H9 (cell line): Measurements from ENCODE around the gene BRCA1. TPM values are rescaled to one million over a fixed set of nuclear protein-coding genes. Genes with fewer than 3 reads are reported as not detected.

Source experiments
- DNase-seq: peaks from one replicate; pipeline ENCODE4 v3.0.0-alpha.2; 2017
- H2AFZ ChIP-seq: one replicate; pipeline ENCODE4 v1.6.1; 2013; ENCODE audit warnings: mild to moderate bottlenecking, low read length, control low read depth, moderate library complexity
- H2AK5ac ChIP-seq: 2 replicates; pipeline ENCODE4 v1.6.1; 2013; ENCODE audit warnings: low read length, control low read depth, mixed read lengths; ENCODE audit not compliant: insufficient read length
- H2BK120ac ChIP-seq: one replicate; pipeline ENCODE4 v1.6.1; 2013; ENCODE audit warnings: low read depth, mild to moderate bottlenecking, low read length, control low read depth, inconsistent platforms; ENCODE audit not compliant: poor library complexity, severe bottlenecking
- H2BK12ac ChIP-seq: 2 replicates; pipeline ENCODE4 v1.6.1; 2013; ENCODE audit warnings: low read length, control low read depth, mixed read lengths, low read depth; ENCODE audit not compliant: insufficient read length
- H2BK15ac ChIP-seq: 2 replicates; pipeline ENCODE4 v1.6.1; 2013; ENCODE audit warnings: low read depth, low read length, control low read depth
- H2BK20ac ChIP-seq: one replicate; pipeline ENCODE4 v1.6.1; 2013; ENCODE audit warnings: low read depth, mild to moderate bottlenecking, low read length, control low read depth, inconsistent platforms; ENCODE audit not compliant: poor library complexity, severe bottlenecking
- H2BK5ac ChIP-seq: 2 replicates; pipeline ENCODE4 v1.6.1; 2013; ENCODE audit warnings: low read length, control low read depth, mixed read lengths; ENCODE audit not compliant: insufficient read length
- H3K14ac ChIP-seq: 2 replicates; pipeline ENCODE4 v1.6.1; 2013; ENCODE audit warnings: low read length, control low read depth; ENCODE audit not compliant: insufficient read depth
- H3K18ac ChIP-seq: 2 replicates; pipeline ENCODE4 v1.6.1; 2013; ENCODE audit warnings: low read depth, mild to moderate bottlenecking, mixed read lengths, low read length, control low read depth; ENCODE audit not compliant: insufficient read length
- H3K23ac ChIP-seq: 2 replicates; pipeline ENCODE4 v1.6.1; 2013; ENCODE audit warnings: low read length, control low read depth, mixed read lengths, low read depth; ENCODE audit not compliant: insufficient read length
- H3K23me2 ChIP-seq: 2 replicates; pipeline ENCODE4 v1.6.1; 2013; ENCODE audit warnings: low read depth, mild to moderate bottlenecking, mixed read lengths, low read length, control low read depth; ENCODE audit not compliant: insufficient read length, poor library complexity, severe bottlenecking
- H3K27ac ChIP-seq: 2 replicates; pipeline ENCODE4 v1.5.1; 2013; ENCODE audit warnings: low read length, control low read depth, mixed read lengths, low read depth; ENCODE audit not compliant: insufficient read length
- H3K27me3 ChIP-seq: 2 replicates; pipeline ENCODE4 v1.6.1; 2013; ENCODE audit warnings: low read length, control low read depth, inconsistent platforms; ENCODE audit not compliant: insufficient read depth
- H3K4ac ChIP-seq: 2 replicates; pipeline ENCODE4 v1.6.1; 2013; ENCODE audit warnings: low read depth, mild to moderate bottlenecking, control low read depth, inconsistent platforms, low read length, moderate library complexity
- H3K4me1 ChIP-seq: 2 replicates; pipeline ENCODE4 v1.6.1; 2013; ENCODE audit warnings: low read length, control low read depth, inconsistent platforms; ENCODE audit not compliant: insufficient read depth
- H3K4me2 ChIP-seq: 2 replicates; pipeline ENCODE4 v1.6.1; 2013; ENCODE audit warnings: low read length, control low read depth, mixed read lengths; ENCODE audit not compliant: insufficient read length, insufficient read depth
- H3K56ac ChIP-seq: 2 replicates; pipeline ENCODE4 v1.6.1; 2013; ENCODE audit warnings: low read depth, mild to moderate bottlenecking, mixed read lengths, low read length, control low read depth; ENCODE audit not compliant: insufficient read length
- H3K79me1 ChIP-seq: 2 replicates; pipeline ENCODE4 v1.6.1; 2013; ENCODE audit warnings: low read depth, mild to moderate bottlenecking, moderate library complexity, low read length, control low read depth, inconsistent platforms; ENCODE audit not compliant: insufficient read depth, poor library complexity, severe bottlenecking
- H3K79me2 ChIP-seq: 2 replicates; pipeline ENCODE4 v1.6.1; 2013; ENCODE audit warnings: low read length, control low read depth, inconsistent platforms; ENCODE audit not compliant: insufficient read depth
- H3K9ac ChIP-seq: 2 replicates; pipeline ENCODE4 v1.6.1; 2013; ENCODE audit warnings: low read length, control low read depth, mixed read lengths; ENCODE audit not compliant: insufficient read length; ENCODE audit errors: extremely low read depth
- H3K9me3 ChIP-seq: one replicate; pipeline ENCODE4 v1.6.1; 2013; ENCODE audit warnings: low read depth, low read length, inconsistent platforms; ENCODE audit not compliant: control insufficient read depth
- H3T11ph ChIP-seq: one replicate; pipeline ENCODE4 v1.6.1; 2013; ENCODE audit warnings: mild to moderate bottlenecking, low read length, control low read depth, inconsistent platforms
- H4K20me1 ChIP-seq: one replicate; pipeline ENCODE4 v1.6.1; 2013; ENCODE audit not compliant: control insufficient read depth, insufficient read length, insufficient read depth
- H4K5ac ChIP-seq: 2 replicates; pipeline ENCODE4 v1.6.1; 2013; ENCODE audit warnings: low read depth, mild to moderate bottlenecking, mixed read lengths, low read length, control low read depth; ENCODE audit not compliant: insufficient read length
- H4K8ac ChIP-seq: replicated peaks from 2 replicates; pipeline ENCODE4 v1.6.1; 2013; ENCODE audit warnings: low read length, control low read depth, mixed read lengths, low read depth; ENCODE audit not compliant: insufficient read length
- H4K91ac ChIP-seq: 2 replicates; pipeline ENCODE4 v1.6.1; 2013; ENCODE audit warnings: low read depth, mild to moderate bottlenecking, moderate library complexity, mixed read lengths, low read length, control low read depth; ENCODE audit not compliant: insufficient read length
- H3K27ac Mint-ChIP-seq, 3 experiments: 2 replicates in 2 of 3; 3 replicates in 1 of 3; pipeline ENCODE4 v1.8.0; 2020 to 2021; ENCODE audit warnings: mixed read lengths in 3 of 3, mild to moderate bottlenecking in 1 of 3, moderate library complexity in 1 of 3
- H3K27me3 Mint-ChIP-seq: 2 replicates; pipeline ENCODE4 v1.8.0; 2021; ENCODE audit warnings: low read depth, mild to moderate bottlenecking, moderate library complexity, mixed read lengths
- H3K36me3 Mint-ChIP-seq, 3 experiments: 2 replicates in 2 of 3; 3 replicates in 1 of 3; pipeline ENCODE4 v1.8.0; 2020 to 2021; ENCODE audit warnings: low read depth in 3 of 3, mixed read lengths in 3 of 3; ENCODE audit not compliant: insufficient read depth in 1 of 3
- H3K4me1 Mint-ChIP-seq, 2 experiments: 2 replicates each; pipeline ENCODE4 v1.8.0; 2020; ENCODE audit warnings: mixed read lengths in 2 of 2
- H3K4me3 Mint-ChIP-seq, 2 experiments: 2 replicates in 1 of 2; 3 replicates in 1 of 2; pipeline ENCODE4 v1.8.0; 2020 to 2021; ENCODE audit warnings: mild to moderate bottlenecking in 2 of 2, mixed read lengths in 2 of 2, moderate library complexity in 1 of 2
- H3K9me3 Mint-ChIP-seq, 2 experiments: 2 replicates in 1 of 2; 3 replicates in 1 of 2; pipeline ENCODE4 v1.8.0; 2020; ENCODE audit warnings: mild to moderate bottlenecking in 2 of 2, mixed read lengths in 2 of 2, moderate library complexity in 1 of 2
- whole genome bisulfite sequencing: extraction: QIAGEN DNeasy Blood & Tissue Kit; methylation state at CpG from one replicate; pipeline ENCODE4 v1.1.7; 2013; ENCODE audit warnings: missing lambda C conversion rate, low lambda C conversion rate, mixed read lengths; ENCODE audit not compliant: insufficient read length; ENCODE audit errors: extremely low coverage; 5-methylcytosine and 5-hydroxymethylcytosine counted together
- total RNA-seq: library from RNA; stranded (reverse); gene quantifications from 2 replicates; pipeline ENCODE4 v1.2.1, GENCODE V29; 2021
- TF ChIP-seq, protein P1 (sequence below): fragments of 200-600 bp; sonication (generic); conservative IDR thresholded peaks from 3 replicates; pipeline ENCODE4 v1.8.0; 2021; ENCODE audit warnings: antibody characterized with exemption, mild to moderate bottlenecking

The BRCA1 gene
- total RNA-seq, 1 experiment from 2014 or later, result 32.3 TPM

GRCh38 chr17:43034894-43035293, 90.3 kb downstream of the BRCA1 start:
- H3K79me2 ChIP-seq, result no peaks in the 10 kb centered on the region
- H3K23me2 ChIP-seq, result no peaks in the 10 kb centered on the region
- H3K9me3 Mint-ChIP-seq, result no peaks in the 10 kb centered on the region; a peak in 1 of 5 replicates
- no peak overlapping the region for H2BK120ac ChIP-seq
- TF ChIP-seq, protein P1, sequence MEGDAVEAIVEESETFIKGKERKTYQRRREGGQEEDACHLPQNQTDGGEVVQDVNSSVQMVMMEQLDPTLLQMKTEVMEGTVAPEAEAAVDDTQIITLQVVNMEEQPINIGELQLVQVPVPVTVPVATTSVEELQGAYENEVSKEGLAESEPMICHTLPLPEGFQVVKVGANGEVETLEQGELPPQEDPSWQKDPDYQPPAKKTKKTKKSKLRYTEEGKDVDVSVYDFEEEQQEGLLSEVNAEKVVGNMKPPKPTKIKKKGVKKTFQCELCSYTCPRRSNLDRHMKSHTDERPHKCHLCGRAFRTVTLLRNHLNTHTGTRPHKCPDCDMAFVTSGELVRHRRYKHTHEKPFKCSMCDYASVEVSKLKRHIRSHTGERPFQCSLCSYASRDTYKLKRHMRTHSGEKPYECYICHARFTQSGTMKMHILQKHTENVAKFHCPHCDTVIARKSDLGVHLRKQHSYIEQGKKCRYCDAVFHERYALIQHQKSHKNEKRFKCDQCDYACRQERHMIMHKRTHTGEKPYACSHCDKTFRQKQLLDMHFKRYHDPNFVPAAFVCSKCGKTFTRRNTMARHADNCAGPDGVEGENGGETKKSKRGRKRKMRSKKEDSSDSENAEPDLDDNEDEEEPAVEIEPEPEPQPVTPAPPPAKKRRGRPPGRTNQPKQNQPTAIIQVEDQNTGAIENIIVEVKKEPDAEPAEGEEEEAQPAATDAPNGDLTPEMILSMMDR, result no peak
- no peak overlapping the region for H2AFZ ChIP-seq
- H2BK15ac ChIP-seq, result no peak overlapping the region
- H2AK5ac ChIP-seq, result no peak overlapping the region
- H3K18ac ChIP-seq, result no peak overlapping the region
- no peaks in the 10 kb centered on the region for H3K27me3 ChIP-seq
- no peak overlapping the region for H4K8ac ChIP-seq
- peaks cover 11% of the 10 kb centered on the region for H3K4me1 ChIP-seq
- no peak overlapping the region for H3T11ph ChIP-seq
- WGBS, result no CpG with 5 or more reads among the region's 3 CpGs
- no peak overlapping the region for H2BK5ac ChIP-seq
- H3K14ac ChIP-seq, result peak overlapping the region; percentile 3; the same call in 1 of the 2 replicates
- H3K4me2 ChIP-seq, result peak overlapping the region; percentile 18
- H2BK20ac ChIP-seq, result no peak overlapping the region
- no peaks in the 10 kb centered on the region for H3K79me1 ChIP-seq
- H3K4ac ChIP-seq, result no peak overlapping the region
- H4K20me1 ChIP-seq, result no peaks in the 10 kb centered on the region
- H3K23ac ChIP-seq, result no peak overlapping the region
- no peaks in the 10 kb centered on the region for H3K27me3 Mint-ChIP-seq
- H3K4me3 Mint-ChIP-seq, result peak overlapping the region in 1 of 2 experiments; percentile 35; a peak in 3 of 5 replicates
- no peak overlapping the region for H3K27ac ChIP-seq
- no peaks in the 10 kb centered on the region for H3K9me3 ChIP-seq
- H4K91ac ChIP-seq, result no peak overlapping the region
- no peak for DNase-seq
- no peak overlapping the region for H4K5ac ChIP-seq
- H3K27ac Mint-ChIP-seq, result peak overlapping the region; percentile 41 to 97 (median 93); a peak in 4 of 7 replicates
- H3K9ac ChIP-seq, result no peak overlapping the region
- peaks cover 0 to 8% (median 7%) of the 10 kb centered on the region in 3 experiments; a peak in 3 of 7 replicates for H3K36me3 Mint-ChIP-seq
- H2BK12ac ChIP-seq, result no peak overlapping the region
- H3K4me1 Mint-ChIP-seq, result peaks cover 60 to 79% of the 10 kb centered on the region in 2 experiments
- H3K56ac ChIP-seq, result no peak overlapping the region
